ENCODE results near the gene GTF2B. TPM values are rescaled to one million over a fixed set of nuclear protein-coding genes. Genes with fewer than 3 reads are reported as not detected.
"Not testable (repeated sequence)": the region's sequence is repeated elsewhere in the genome, so short reads cannot be mapped to it uniquely, and the experiment has no call there.

The GTF2B gene
- total and polyA plus RNA-seq, 9 donors = 23.2 to 38.7 (median 25.5) TPM

DNA sequence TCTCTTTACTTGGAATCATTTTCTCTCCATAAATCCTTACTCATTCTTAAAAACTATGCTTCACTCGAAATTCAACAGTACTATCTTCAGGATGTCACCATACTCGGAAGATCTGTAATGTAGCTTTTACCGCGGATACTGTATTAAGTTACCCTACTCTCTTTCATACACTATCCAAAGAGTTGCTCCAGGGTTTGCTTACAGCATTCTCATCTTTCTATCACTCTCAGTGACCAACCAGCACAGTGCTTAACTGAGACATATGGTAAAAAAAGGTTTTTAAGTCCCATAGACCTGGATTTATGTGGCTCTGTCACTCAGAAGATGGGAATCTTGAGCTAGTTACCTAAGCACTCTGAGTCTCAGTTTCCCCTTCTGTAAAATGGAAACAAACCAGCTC is 15.8 kb downstream of the GTF2B start:
- TF ChIP-seq EP300 (IDR thresholded peaks at IDR 0.05) = no peak
- no peak for TF ChIP-seq POLR2A (IDR thresholded peaks at IDR 0.05)
- TF ChIP-seq, protein P1, sequence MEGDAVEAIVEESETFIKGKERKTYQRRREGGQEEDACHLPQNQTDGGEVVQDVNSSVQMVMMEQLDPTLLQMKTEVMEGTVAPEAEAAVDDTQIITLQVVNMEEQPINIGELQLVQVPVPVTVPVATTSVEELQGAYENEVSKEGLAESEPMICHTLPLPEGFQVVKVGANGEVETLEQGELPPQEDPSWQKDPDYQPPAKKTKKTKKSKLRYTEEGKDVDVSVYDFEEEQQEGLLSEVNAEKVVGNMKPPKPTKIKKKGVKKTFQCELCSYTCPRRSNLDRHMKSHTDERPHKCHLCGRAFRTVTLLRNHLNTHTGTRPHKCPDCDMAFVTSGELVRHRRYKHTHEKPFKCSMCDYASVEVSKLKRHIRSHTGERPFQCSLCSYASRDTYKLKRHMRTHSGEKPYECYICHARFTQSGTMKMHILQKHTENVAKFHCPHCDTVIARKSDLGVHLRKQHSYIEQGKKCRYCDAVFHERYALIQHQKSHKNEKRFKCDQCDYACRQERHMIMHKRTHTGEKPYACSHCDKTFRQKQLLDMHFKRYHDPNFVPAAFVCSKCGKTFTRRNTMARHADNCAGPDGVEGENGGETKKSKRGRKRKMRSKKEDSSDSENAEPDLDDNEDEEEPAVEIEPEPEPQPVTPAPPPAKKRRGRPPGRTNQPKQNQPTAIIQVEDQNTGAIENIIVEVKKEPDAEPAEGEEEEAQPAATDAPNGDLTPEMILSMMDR (IDR thresholded peaks at IDR 0.05) = no peak
- no peaks in the 10 kb centered on the region for H3K27me3 ChIP-seq
- intact Hi-C loops (cut with DNase I) = loop anchor here in 3 of 4 donors (5.0 to 10.0 kb wide), 2 partner anchors 218 to 221 kb away; no protein-coding TSS in a partner anchor
- WGBS, 3 donors = 87 to 92% (median 91%) methylated on average over 4 of the region's 4 CpGs
- no peaks in the 10 kb centered on the region for H3K9me3 ChIP-seq
- no peaks in the 10 kb centered on the region for H3K4me1 ChIP-seq (ENCODE audit: insufficient read depth)
- H3K36me3 ChIP-seq = no peaks in the 10 kb centered on the region
- H3K27ac ChIP-seq = no peak overlapping the region
- DNase-seq = no peak
- no peak overlapping the region for H3K4me3 ChIP-seq

DNA sequence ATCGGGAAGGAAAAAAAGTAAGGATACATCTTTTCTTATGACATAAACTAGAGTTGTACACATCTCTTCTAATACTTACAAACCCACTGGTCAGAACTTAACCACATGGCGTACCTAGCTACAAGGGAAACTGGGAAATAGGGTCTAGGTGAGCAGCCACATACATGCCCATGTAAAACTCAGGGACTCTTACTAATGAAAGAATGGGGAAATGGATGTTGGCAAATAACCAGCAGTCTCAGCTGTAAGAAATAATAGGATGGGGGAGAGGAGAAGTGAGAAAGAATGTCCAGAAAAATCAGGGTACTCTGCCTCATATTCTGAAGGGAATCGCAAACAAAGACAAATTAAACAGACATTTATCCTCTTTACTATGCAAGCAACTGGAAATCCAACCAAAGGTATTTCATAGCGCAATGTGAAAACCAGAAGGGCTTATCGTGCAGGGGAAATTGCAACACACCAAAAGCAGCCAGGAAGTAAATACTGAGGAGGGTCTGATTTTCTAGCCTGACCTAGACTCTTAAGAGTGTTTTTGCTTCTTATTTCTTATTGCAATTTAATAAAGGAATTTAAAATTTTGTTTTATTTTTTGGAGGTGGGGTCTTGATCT is 17.5 kb downstream of the GTF2B start:
- H3K9me3 ChIP-seq = no peaks in the 10 kb centered on the region
- H3K27me3 ChIP-seq = no peaks in the 10 kb centered on the region
- WGBS, 3 donors = 67 to 70% (median 67%) methylated on average over 5 of the region's 5 CpGs
- H3K4me1 ChIP-seq (ENCODE audit: insufficient read depth) = no peaks in the 10 kb centered on the region
- H3K27ac ChIP-seq = no peak overlapping the region
- no peak overlapping the region for H3K4me3 ChIP-seq
- no peak for DNase-seq
- H3K36me3 ChIP-seq = no peaks in the 10 kb centered on the region
- no peak for TF ChIP-seq POLR2A (IDR thresholded peaks at IDR 0.05)
- TF ChIP-seq, protein P1 (IDR thresholded peaks at IDR 0.05) = no peak
- TF ChIP-seq EP300 (IDR thresholded peaks at IDR 0.05) = no peak
- intact Hi-C loops (cut with DNase I) = loop anchor here in 1 of 4 donors (10.0 kb wide), 1 partner anchor 219 kb away; no protein-coding TSS in a partner anchor

DNA sequence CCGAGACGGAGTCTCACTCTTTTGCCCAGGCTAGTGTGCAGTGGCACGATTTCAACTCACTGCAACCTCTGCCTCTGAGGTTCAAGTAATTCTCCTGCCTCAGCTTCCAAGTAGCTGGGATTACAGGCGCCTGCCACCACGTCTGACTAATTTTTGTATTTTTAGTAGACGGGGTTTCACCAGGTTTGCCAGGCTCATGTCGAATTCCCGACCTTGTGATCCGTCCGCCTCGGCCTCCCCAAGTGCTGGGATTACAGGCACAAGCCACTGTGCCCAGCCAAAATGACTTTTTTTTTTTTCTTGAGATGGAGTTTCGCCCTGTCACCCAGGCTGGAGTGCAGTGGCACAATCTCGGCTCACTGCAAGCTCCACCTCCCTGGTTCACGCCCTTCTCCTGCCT is 21.7 kb downstream of the GTF2B start:
- DNase-seq, H3K36me3 ChIP-seq: not testable (repeated sequence)

DNA sequence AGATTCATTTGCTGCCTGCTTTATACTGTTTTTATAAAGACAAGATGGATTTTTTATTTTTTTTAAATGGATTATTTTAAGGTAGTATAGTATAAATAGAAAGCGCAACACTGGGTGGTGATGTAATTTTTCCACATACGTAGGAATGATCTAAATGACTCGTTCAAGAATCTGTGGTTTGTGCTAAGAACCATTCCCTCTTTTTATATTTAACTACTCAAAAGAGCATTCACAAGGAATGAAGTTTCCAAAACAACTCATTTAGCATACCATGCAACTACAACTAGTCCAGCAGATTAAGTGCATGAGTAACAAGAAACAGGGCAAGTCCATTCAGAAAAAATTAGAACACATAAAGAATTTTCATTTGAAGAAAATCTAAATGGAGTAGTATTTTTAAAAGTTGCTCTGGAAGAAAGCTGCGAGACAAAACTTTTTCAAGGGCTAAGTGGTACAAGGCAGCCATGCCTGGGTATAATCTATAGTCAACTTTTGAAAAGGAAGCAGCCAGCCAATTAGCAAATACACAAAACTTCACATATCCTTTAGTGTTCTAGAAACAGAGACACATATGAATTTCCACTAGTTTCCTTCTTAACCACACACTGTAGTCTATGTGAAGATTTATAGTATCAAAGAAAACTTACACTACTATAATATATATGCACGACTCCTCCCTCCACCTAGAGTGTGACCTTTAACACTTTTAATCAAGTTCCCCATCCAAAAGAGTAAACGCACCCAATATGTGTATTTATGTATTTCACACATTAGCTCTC is 23.4 kb downstream of the GTF2B start:
- intact Hi-C loops (cut with DNase I) = loop anchor here in 1 of 4 donors (10.0 kb wide), 1 partner anchor 213 kb away; no protein-coding TSS in a partner anchor
- DNase-seq = no peak
- Histone ChIP-seq H3K36me3 (no peaks in the 10 kb centered on the region), H3K27ac (no peak overlapping the region), H3K4me3 (no peak overlapping the region), H3K27me3 (no peaks in the 10 kb centered on the region), H3K9me3 (no peaks in the 10 kb centered on the region), H3K4me1 (ENCODE audit: insufficient read depth) (no peaks in the 10 kb centered on the region)
- WGBS, 3 donors = 58 to 75% (median 70%) methylated on average over 6 of the region's 6 CpGs
- no peak for TF ChIP-seq EP300 (IDR thresholded peaks at IDR 0.05)
- TF ChIP-seq POLR2A (IDR thresholded peaks at IDR 0.05) = no peak
- TF ChIP-seq, protein P1 (IDR thresholded peaks at IDR 0.05) = no peak

More for the DNA sequence above, 21.7 kb downstream of the GTF2B start:
- H3K4me3 ChIP-seq; H3K27me3 ChIP-seq; H3K27ac ChIP-seq; H3K4me1 ChIP-seq (ENCODE audit: insufficient read depth); H3K9me3 ChIP-seq: not testable (repeated sequence)
- intact Hi-C loops (cut with DNase I) = loop anchor here in 2 of 4 donors (10.0 kb wide), 1 partner anchor 215 kb away; no protein-coding TSS in a partner anchor
- 97 to 98% (median 97%) methylated on average over 14 of the region's 14 CpGs for WGBS, 3 donors

Data from ovary (tissue), 9 donors.